Gastroesophageal sphincter (tissue), 3 donors: ENCODE measurements around the gene CCDC170.

Source experiments
- EP300 ChIP-seq: sonication (generic); formaldehyde crosslinking; IDR thresholded peaks from one replicate; pipeline ENCODE4 v1.6.1; 2017; ENCODE audit warnings: antibody characterized with exemption, mild to moderate bottlenecking
- POLR2A ChIP-seq, 2 donors: fragments of 450-650 bp; IDR thresholded peaks; one replicate each; pipeline ENCODE4 v1.6.1; 2017; ENCODE audit warnings: antibody characterized with exemption in 2 of 2, mild to moderate bottlenecking in 2 of 2, moderate library complexity in 1 of 2
- POLR2AphosphoS5 ChIP-seq: sonication (generic); formaldehyde crosslinking; IDR thresholded peaks from one replicate; pipeline ENCODE4 v1.6.1; 2017; ENCODE audit warnings: antibody characterized with exemption
- TF ChIP-seq, protein P1 (sequence below), 4 experiments: fragments of 200-600 bp in 2 of 4; fragments of 450-650 bp in 2 of 4; sonication (generic) in 1 of 4; IDR thresholded peaks; one replicate each; pipeline ENCODE4 v1.5.1; 2017 to 2019; ENCODE audit warnings: antibody characterized with exemption in 4 of 4, mild to moderate bottlenecking in 2 of 4, moderate library complexity in 2 of 4

DNA sequence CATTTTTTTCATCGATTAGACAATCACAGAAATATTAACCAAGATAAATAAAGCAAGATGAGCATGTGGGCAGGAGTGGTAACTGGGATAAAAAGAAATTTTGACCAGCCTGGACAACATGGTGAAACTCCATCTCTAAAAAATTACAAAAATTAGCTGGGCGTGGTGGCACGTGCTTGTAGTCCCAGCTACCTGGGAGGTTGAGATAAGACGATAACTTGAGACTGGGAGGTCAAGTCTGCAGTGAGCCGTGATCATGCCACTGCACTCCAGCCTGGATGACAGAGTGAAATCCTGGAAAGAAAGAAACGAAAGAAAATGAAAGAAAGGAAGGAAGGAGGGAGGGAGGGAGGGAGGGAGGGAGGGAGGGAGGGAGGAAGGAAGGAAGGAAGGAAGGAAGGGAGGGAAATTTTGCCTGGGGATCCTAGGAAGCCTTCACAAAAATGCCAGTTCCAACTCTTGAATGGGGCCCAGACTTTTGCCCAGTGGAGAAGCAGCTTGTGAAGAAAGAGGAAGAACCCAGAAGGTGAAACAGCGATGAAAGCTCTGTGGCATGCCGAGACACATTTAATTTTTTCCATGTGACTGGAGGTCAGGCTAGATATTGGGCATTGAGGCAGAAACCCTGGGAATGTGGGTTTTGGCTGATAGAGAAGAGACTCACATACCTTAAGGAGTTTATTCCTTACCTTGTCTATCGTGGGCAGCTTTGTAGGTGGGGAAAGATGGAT is 20.3 kb downstream of the CCDC170 start:
- TF ChIP-seq POLR2A (IDR thresholded peaks at IDR 0.05): no peak
- TF ChIP-seq, protein P1, sequence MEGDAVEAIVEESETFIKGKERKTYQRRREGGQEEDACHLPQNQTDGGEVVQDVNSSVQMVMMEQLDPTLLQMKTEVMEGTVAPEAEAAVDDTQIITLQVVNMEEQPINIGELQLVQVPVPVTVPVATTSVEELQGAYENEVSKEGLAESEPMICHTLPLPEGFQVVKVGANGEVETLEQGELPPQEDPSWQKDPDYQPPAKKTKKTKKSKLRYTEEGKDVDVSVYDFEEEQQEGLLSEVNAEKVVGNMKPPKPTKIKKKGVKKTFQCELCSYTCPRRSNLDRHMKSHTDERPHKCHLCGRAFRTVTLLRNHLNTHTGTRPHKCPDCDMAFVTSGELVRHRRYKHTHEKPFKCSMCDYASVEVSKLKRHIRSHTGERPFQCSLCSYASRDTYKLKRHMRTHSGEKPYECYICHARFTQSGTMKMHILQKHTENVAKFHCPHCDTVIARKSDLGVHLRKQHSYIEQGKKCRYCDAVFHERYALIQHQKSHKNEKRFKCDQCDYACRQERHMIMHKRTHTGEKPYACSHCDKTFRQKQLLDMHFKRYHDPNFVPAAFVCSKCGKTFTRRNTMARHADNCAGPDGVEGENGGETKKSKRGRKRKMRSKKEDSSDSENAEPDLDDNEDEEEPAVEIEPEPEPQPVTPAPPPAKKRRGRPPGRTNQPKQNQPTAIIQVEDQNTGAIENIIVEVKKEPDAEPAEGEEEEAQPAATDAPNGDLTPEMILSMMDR (IDR thresholded peaks at IDR 0.05): no peak
- TF ChIP-seq EP300: no peak
- TF ChIP-seq POLR2AphosphoS5: no peak
